Liver (tissue), 9 donors: ENCODE data around the gene KCNMA1. TPM values are rescaled to one million over a fixed set of nuclear protein-coding genes. Genes with fewer than 3 reads are reported as not detected.

Source experiments
- DNase-seq: peaks from one replicate; pipeline ENCODE4 v3.0.0-alpha.2; 2017; ENCODE audit warnings: low spot score
- H3K27ac ChIP-seq, 2 donors: one replicate each; pipeline ENCODE4 v1.7.0; 2013; ENCODE audit warnings: inconsistent platforms in 2 of 2, low read length in 2 of 2, control low read depth in 1 of 2, low read depth in 1 of 2, mild to moderate bottlenecking in 1 of 2
- H3K27me3 ChIP-seq, 4 donors: one replicate each; pipeline versions ENCODE4 v1.6.1 to v1.7.0; 2013; ENCODE audit warnings: low read length in 3 of 4, inconsistent platforms in 1 of 4, mild to moderate bottlenecking in 1 of 4, moderate library complexity in 1 of 4; ENCODE audit not compliant: control insufficient read depth in 4 of 4, insufficient read depth in 4 of 4
- H3K36me3 ChIP-seq, 4 donors: one replicate each; pipeline versions ENCODE4 v1.6.1 to v1.7.0; 2013; ENCODE audit warnings: low read length in 3 of 4, mild to moderate bottlenecking in 3 of 4, low read depth in 1 of 4, moderate library complexity in 1 of 4; ENCODE audit not compliant: control insufficient read depth in 4 of 4, insufficient read depth in 3 of 4
- H3K4me1 ChIP-seq, 4 donors: one replicate each; pipeline versions ENCODE4 v1.6.1 to v1.7.0; 2013; ENCODE audit warnings: low read length in 3 of 4, mild to moderate bottlenecking in 3 of 4, moderate library complexity in 1 of 4; ENCODE audit not compliant: control insufficient read depth in 4 of 4, insufficient read depth in 4 of 4
- H3K4me3 ChIP-seq, 3 donors: one replicate each; pipeline versions ENCODE4 v1.6.1 to v1.7.0; 2013; ENCODE audit warnings: low read length in 3 of 3, control low read depth in 1 of 3, low read depth in 1 of 3, mild to moderate bottlenecking in 1 of 3
- H3K9ac ChIP-seq, 2 donors: one replicate each; pipeline ENCODE4 v1.7.0; 2013; ENCODE audit warnings: low read length in 2 of 2, mild to moderate bottlenecking in 2 of 2, moderate library complexity in 2 of 2, control low read depth in 1 of 2, low read depth in 1 of 2
- H3K9me3 ChIP-seq, 4 donors: one replicate each; pipeline versions ENCODE4 v1.6.1 to v1.7.0; 2013; ENCODE audit warnings: low read length in 3 of 4; ENCODE audit not compliant: control insufficient read depth in 4 of 4
- FOXA1 ChIP-seq: IDR thresholded peaks from 2 replicates; pipeline ENCODE4 v1.6.1; 2016; ENCODE audit warnings: antibody characterized with exemption
- GABPA ChIP-seq, 2 donors: IDR thresholded peaks in 1 of 2; conservative IDR thresholded peaks in 1 of 2; 2 replicates each; pipeline ENCODE4 v1.6.1; 2016; ENCODE audit warnings: antibody characterized with exemption in 2 of 2, mild to moderate bottlenecking in 1 of 2, moderate library complexity in 1 of 2
- HNF4A ChIP-seq, 2 donors: conservative IDR thresholded peaks; 2 replicates each; pipeline ENCODE4 v1.6.1; 2016; ENCODE audit warnings: antibody characterized with exemption in 2 of 2, mild to moderate bottlenecking in 2 of 2
- HNF4G ChIP-seq: IDR thresholded peaks from 2 replicates; pipeline ENCODE4 v1.6.1; 2016; ENCODE audit warnings: antibody characterized with exemption
- JUND ChIP-seq, 2 donors: IDR thresholded peaks; 2 replicates each; pipeline ENCODE4 v1.6.1; 2016; ENCODE audit warnings: antibody characterized with exemption in 2 of 2
- NR2F2 ChIP-seq: IDR thresholded peaks from 2 replicates; pipeline ENCODE4 v1.6.1; 2016; ENCODE audit warnings: antibody characterized with exemption
- RXRA ChIP-seq, 2 donors: IDR thresholded peaks; 2 replicates each; pipeline ENCODE4 v1.6.1; 2017 to 2018; ENCODE audit warnings: antibody characterized with exemption in 2 of 2, mild to moderate bottlenecking in 1 of 2
- SP1 ChIP-seq: IDR thresholded peaks from 2 replicates; pipeline ENCODE4 v1.6.1; 2018; ENCODE audit warnings: antibody characterized with exemption, mild to moderate bottlenecking
- YY1 ChIP-seq: IDR thresholded peaks from 2 replicates; pipeline ENCODE4 v1.6.1; 2016; ENCODE audit warnings: antibody characterized with exemption, mild to moderate bottlenecking
- WGBS: extraction: QIAGEN DNeasy Blood & Tissue Kit; methylation state at CpG from one replicate; pipeline ENCODE4 v1.1.7; 2013; 5-methylcytosine and 5-hydroxymethylcytosine counted together
- polyA plus RNA-seq, 2 donors: library from polyadenylated mRNA; stranded (reverse) in 1 of 2; unstranded in 1 of 2; fragments of 200-250 nt in 1 of 2; fragments of >200 nt in 1 of 2; fragmentation: Nextera tagmentation in 1 of 2; extraction: Ambion mirVana in 1 of 2; gene quantifications; one replicate each; pipeline versions ENCODE4 v1.2.1 to v1.2.3, GENCODE V29; 2013 to 2015
- total RNA-seq, 2 donors: library from RNA; depleted of rRNA; stranded (reverse); fragments of >200 nt; gene quantifications; one replicate each; pipeline ENCODE4 v1.2.3, GENCODE V29; 2014
- TF ChIP-seq, protein P1 (sequence below): IDR thresholded peaks from 2 replicates; pipeline ENCODE4 v1.6.1; 2016; ENCODE audit warnings: antibody characterized with exemption
- TF ChIP-seq, protein P2 (sequence below): IDR thresholded peaks from 2 replicates; pipeline ENCODE4 v1.6.1; 2016; ENCODE audit warnings: antibody characterized with exemption
- TF ChIP-seq, protein P3 (sequence below): IDR thresholded peaks from 2 replicates; pipeline ENCODE4 v1.6.1; 2016; ENCODE audit warnings: antibody characterized with exemption, mild to moderate bottlenecking
- TF ChIP-seq, protein P4 (sequence below): IDR thresholded peaks from 2 replicates; pipeline ENCODE4 v1.6.1; 2016; ENCODE audit warnings: antibody characterized with exemption
- donor health status: healthy.
- donor health status: healthy.
- donor health status: healthy.
- donor health status: healthy.
- donor health status: healthy.

Gene KCNMA1
- total and polyA plus RNA-seq, 4 donors, result 2.5 to 9.7 (median 4.7) TPM

DNA sequence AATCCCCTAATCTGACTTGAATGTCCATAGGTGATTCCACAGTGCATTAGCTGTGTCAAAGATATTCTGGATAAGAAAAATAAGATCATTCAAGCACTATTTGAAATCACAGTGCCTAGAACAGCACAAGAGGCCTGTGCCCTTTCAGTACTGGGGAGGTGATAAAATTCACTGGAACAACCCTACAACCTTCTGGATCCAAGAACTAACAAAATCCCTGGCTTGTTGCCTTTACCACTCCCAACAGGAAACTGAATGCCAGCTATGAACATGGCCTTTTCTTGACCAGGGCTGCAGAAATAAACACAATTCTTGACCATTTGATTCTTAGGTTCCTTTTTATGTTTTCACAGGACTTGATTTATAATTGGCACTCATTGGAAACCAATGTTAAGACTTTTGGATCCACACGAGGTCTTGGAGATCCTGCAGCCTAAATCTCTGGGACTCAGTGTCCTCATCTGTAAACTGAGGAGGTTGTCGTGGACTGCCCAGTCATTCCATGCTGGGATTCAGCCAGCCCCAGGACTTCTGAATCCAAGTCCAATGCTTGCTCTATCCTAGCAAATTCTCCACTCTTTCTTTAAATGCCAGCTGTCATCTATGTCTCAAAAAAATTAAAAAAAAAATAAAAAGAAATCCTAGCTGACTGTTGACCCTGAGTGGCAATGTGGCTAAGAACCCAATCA is 624.7 kb downstream of the KCNMA1 start:
- Histone ChIP-seq H3K36me3 (no peaks in the 10 kb centered on the region), H3K9ac (no peak overlapping the region), H3K9me3 (no peaks in the 10 kb centered on the region), H3K4me3 (no peak overlapping the region), H3K4me1 (no peaks in the 10 kb centered on the region), H3K27ac (no peak overlapping the region), H3K27me3 (no peaks in the 10 kb centered on the region)
- TF ChIP-seq YY1 (no peak), NR2F2 (no peak), RXRA (IDR thresholded peaks at IDR 0.05) (no peak), HNF4A (conservative IDR thresholded peaks at IDR 0.05) (no peak), JUND (IDR thresholded peaks at IDR 0.05) (no peak), SP1 (no peak), GABPA (IDR thresholded peaks at IDR 0.05 in 1 of 2, conservative IDR thresholded peaks at IDR 0.05 in 1 of 2) (no peak), FOXA1 (no peak)
- TF ChIP-seq, protein P1, sequence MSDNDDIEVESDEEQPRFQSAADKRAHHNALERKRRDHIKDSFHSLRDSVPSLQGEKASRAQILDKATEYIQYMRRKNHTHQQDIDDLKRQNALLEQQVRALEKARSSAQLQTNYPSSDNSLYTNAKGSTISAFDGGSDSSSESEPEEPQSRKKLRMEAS, result no peak
- TF ChIP-seq, protein P2, sequence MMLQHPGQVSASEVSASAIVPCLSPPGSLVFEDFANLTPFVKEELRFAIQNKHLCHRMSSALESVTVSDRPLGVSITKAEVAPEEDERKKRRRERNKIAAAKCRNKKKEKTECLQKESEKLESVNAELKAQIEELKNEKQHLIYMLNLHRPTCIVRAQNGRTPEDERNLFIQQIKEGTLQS, result no peak
- DNase-seq, result no peak
- WGBS, result 77% methylated on average over 2 of the region's 2 CpGs

DNA sequence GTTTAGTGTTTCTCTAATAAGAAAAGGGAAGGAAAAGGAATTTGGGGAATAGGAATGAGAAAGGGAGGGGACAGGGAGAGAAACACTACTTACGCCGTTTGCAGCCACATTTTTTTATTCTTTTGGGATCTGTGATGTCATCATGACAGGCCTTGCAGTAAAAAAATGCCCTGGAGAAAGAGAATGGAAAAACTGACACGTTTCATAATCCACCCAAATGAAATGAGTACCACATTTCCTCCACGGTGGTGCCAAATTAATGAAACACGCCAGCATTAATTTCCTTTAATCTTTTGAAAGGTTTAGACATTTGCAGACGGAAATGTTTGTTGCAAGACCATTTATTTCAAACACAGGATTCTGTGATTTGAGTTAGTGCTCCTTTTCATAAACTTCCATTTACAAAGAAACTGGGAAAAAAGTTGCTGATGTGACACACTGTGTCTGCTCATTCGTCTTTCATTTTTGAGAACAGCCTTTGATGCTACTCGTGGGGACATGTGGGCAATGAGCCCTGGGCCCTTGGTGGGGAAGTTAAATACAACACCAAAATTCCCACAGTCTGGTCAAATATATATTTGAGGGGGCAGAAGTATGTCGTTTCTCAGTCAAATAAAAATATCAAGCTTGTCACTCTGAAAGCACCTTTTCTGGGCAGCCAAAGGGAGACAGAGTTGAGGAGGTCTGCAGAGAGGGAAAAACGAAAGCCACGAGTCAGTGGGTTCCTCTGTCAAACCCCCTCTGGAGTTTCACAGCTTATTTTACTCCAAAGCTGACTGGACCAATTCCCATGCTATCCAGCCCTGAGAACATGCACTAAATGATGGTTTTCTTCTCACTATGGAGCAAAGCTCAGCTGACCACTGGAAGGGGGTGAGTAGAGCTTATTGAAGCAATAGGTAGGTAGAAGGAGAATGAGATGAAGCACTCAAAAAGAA is 625.5 kb downstream of the KCNMA1 start:
- Histone ChIP-seq H3K9me3 (no peaks in the 10 kb centered on the region), H3K36me3 (no peaks in the 10 kb centered on the region), H3K27ac (no peak overlapping the region), H3K9ac (no peak overlapping the region), H3K27me3 (no peaks in the 10 kb centered on the region), H3K4me3 (no peak overlapping the region), H3K4me1 (no peaks in the 10 kb centered on the region)
- TF ChIP-seq YY1, result no peak
- TF ChIP-seq, protein P3, sequence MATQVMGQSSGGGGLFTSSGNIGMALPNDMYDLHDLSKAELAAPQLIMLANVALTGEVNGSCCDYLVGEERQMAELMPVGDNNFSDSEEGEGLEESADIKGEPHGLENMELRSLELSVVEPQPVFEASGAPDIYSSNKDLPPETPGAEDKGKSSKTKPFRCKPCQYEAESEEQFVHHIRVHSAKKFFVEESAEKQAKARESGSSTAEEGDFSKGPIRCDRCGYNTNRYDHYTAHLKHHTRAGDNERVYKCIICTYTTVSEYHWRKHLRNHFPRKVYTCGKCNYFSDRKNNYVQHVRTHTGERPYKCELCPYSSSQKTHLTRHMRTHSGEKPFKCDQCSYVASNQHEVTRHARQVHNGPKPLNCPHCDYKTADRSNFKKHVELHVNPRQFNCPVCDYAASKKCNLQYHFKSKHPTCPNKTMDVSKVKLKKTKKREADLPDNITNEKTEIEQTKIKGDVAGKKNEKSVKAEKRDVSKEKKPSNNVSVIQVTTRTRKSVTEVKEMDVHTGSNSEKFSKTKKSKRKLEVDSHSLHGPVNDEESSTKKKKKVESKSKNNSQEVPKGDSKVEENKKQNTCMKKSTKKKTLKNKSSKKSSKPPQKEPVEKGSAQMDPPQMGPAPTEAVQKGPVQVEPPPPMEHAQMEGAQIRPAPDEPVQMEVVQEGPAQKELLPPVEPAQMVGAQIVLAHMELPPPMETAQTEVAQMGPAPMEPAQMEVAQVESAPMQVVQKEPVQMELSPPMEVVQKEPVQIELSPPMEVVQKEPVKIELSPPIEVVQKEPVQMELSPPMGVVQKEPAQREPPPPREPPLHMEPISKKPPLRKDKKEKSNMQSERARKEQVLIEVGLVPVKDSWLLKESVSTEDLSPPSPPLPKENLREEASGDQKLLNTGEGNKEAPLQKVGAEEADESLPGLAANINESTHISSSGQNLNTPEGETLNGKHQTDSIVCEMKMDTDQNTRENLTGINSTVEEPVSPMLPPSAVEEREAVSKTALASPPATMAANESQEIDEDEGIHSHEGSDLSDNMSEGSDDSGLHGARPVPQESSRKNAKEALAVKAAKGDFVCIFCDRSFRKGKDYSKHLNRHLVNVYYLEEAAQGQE, result no peak
- TF ChIP-seq, protein P2, result no peak
- no peak for TF ChIP-seq RXRA (IDR thresholded peaks at IDR 0.05)
- TF ChIP-seq GABPA (IDR thresholded peaks at IDR 0.05 in 1 of 2, conservative IDR thresholded peaks at IDR 0.05 in 1 of 2), result no peak
- no peak for TF ChIP-seq HNF4G
- TF ChIP-seq, protein P4, sequence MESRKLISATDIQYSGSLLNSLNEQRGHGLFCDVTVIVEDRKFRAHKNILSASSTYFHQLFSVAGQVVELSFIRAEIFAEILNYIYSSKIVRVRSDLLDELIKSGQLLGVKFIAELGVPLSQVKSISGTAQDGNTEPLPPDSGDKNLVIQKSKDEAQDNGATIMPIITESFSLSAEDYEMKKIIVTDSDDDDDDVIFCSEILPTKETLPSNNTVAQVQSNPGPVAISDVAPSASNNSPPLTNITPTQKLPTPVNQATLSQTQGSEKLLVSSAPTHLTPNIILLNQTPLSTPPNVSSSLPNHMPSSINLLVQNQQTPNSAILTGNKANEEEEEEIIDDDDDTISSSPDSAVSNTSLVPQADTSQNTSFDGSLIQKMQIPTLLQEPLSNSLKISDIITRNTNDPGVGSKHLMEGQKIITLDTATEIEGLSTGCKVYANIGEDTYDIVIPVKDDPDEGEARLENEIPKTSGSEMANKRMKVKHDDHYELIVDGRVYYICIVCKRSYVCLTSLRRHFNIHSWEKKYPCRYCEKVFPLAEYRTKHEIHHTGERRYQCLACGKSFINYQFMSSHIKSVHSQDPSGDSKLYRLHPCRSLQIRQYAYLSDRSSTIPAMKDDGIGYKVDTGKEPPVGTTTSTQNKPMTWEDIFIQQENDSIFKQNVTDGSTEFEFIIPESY, result no peak
- TF ChIP-seq, protein P1, result no peak
- 86% methylated on average over 11 of the region's 11 CpGs for WGBS
- no peak for DNase-seq
